ENCODE measurements around the gene FAM171A1. TPM values are rescaled to one million over a fixed set of nuclear protein-coding genes. Genes with fewer than 3 reads are reported as not detected.
A peak's percentile ranks its signal among the peaks of the same experiment; 100 is the strongest.

The FAM171A1 gene
- total and polyA plus RNA-seq, 2 of the 13 experiments (the other 11 are each of a cell fraction or from before 2014, with no cell fraction given) = 21.5 to 34.7 TPM

- Histone ChIP-seq H3K4me3 (replicated peaks in 1 of 3; ENCODE audit: insufficient read depth in 1 of 3, low read depth in 2 of 3, low read length in 3 of 3) (no peak overlapping the region), H3K79me2 (ENCODE audit: insufficient read depth, low read length) (no peaks in the 10 kb centered on the region), H3K27me3 (ENCODE audit: control insufficient read depth in 1 of 2, insufficient read depth in 2 of 2, low read length in 2 of 2) (no peaks in the 10 kb centered on the region; a peak in 1 of 5 replicates), H3K4me2 (ENCODE audit: low read depth, low read length) (no peak overlapping the region), H3K36me3 (replicated peaks in 1 of 2; ENCODE audit: control insufficient read depth in 1 of 2, insufficient read depth in 2 of 2, low read length in 2 of 2) (no peaks in the 10 kb centered on the region), H3K9ac (ENCODE audit: insufficient read depth, low read depth, low read length) (no peak overlapping the region), H3K4me1 (ENCODE audit: insufficient read depth, low read length) (no peaks in the 10 kb centered on the region), H2AFZ (ENCODE audit: low read length) (no peak overlapping the region), H3K9me3 (ENCODE audit: low read length) (no peaks in the 10 kb centered on the region), H3K27ac (ENCODE audit: extremely low read length, insufficient read depth, low read length) (no peak overlapping the region), H4K20me1 (ENCODE audit: insufficient read depth, low read length) (no peaks in the 10 kb centered on the region)
- BruUV-seq (replicated peaks) = no TSS peak
- peak; percentile 63 for ATAC-seq
- ChIA-PET CTCF (ENCODE audit: low intra/inter-chr PET ratio, low total read pairs) (interaction anchor here (1.6 kb wide), 1 partner anchor 210 kb away, joined by 5 read pairs; no protein-coding TSS in a partner anchor), POLR2A (no interaction called here)
- peak; percentile 29 for DNase-seq (ENCODE audit: low spot score)
- TF ChIP-seq HNRNPH1 (optimal IDR thresholded peaks at IDR 0.05; ENCODE audit: low read depth, low read length) = no peak
- TF ChIP-seq SIX1 (CRISPR knock-in tag; IDR thresholded peaks at IDR 0.05; ENCODE audit: borderline replicate concordance) = no peak
- TF ChIP-seq STAG1 (CRISPR knock-in tag; IDR thresholded peaks at IDR 0.05) = peak; percentile 54
- TF ChIP-seq, protein P1, sequence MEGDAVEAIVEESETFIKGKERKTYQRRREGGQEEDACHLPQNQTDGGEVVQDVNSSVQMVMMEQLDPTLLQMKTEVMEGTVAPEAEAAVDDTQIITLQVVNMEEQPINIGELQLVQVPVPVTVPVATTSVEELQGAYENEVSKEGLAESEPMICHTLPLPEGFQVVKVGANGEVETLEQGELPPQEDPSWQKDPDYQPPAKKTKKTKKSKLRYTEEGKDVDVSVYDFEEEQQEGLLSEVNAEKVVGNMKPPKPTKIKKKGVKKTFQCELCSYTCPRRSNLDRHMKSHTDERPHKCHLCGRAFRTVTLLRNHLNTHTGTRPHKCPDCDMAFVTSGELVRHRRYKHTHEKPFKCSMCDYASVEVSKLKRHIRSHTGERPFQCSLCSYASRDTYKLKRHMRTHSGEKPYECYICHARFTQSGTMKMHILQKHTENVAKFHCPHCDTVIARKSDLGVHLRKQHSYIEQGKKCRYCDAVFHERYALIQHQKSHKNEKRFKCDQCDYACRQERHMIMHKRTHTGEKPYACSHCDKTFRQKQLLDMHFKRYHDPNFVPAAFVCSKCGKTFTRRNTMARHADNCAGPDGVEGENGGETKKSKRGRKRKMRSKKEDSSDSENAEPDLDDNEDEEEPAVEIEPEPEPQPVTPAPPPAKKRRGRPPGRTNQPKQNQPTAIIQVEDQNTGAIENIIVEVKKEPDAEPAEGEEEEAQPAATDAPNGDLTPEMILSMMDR (CRISPR knock-in tag; IDR thresholded peaks at IDR 0.05) = peak; percentile 56
- TF ChIP-seq U2AF1 (optimal IDR thresholded peaks at IDR 0.05; ENCODE audit: low read depth, low read length) = no peak
- no peak for TF ChIP-seq BORCS8-MEF2B (CRISPR knock-in tag; IDR thresholded peaks at IDR 0.05)
- TF ChIP-seq, protein P2, sequence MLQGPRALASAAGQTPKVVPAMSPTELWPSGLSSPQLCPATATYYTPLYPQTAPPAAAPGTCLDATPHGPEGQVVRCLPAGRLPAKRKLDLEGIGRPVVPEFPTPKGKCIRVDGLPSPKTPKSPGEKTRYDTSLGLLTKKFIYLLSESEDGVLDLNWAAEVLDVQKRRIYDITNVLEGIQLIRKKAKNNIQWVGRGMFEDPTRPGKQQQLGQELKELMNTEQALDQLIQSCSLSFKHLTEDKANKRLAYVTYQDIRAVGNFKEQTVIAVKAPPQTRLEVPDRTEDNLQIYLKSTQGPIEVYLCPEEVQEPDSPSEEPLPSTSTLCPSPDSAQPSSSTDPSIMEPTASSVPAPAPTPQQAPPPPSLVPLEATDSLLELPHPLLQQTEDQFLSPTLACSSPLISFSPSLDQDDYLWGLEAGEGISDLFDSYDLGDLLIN (CRISPR knock-in tag; IDR thresholded peaks at IDR 0.05; ENCODE audit: borderline replicate concordance) = no peak
- TF ChIP-seq ZNF331 (CRISPR knock-in tag; IDR thresholded peaks at IDR 0.05) = no peak
- TF ChIP-seq, protein P3, sequence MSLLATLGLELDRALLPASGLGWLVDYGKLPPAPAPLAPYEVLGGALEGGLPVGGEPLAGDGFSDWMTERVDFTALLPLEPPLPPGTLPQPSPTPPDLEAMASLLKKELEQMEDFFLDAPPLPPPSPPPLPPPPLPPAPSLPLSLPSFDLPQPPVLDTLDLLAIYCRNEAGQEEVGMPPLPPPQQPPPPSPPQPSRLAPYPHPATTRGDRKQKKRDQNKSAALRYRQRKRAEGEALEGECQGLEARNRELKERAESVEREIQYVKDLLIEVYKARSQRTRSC (CRISPR knock-in tag; IDR thresholded peaks at IDR 0.05; ENCODE audit: low read depth) = no peak
- no peak for TF ChIP-seq AHR (CRISPR knock-in tag; IDR thresholded peaks at IDR 0.05)
- TF ChIP-seq ZUFSP (CRISPR knock-in tag; IDR thresholded peaks at IDR 0.05; ENCODE audit: borderline replicate concordance) = no peak
- TF ChIP-seq NAIF1 (CRISPR knock-in tag; IDR thresholded peaks at IDR 0.05; ENCODE audit: borderline replicate concordance) = no peak
- TF ChIP-seq JUNB (CRISPR knock-in tag; IDR thresholded peaks at IDR 0.05; ENCODE audit: borderline replicate concordance) = no peak
- TF ChIP-seq ZBTB7B (CRISPR knock-in tag; IDR thresholded peaks at IDR 0.05) = no peak
- TF ChIP-seq ZFAT (CRISPR knock-in tag; conservative IDR thresholded peaks at IDR 0.05) = no peak
- no peak for TF ChIP-seq ZNF674 (CRISPR knock-in tag; IDR thresholded peaks at IDR 0.05; ENCODE audit: low read depth)
- in situ Hi-C loops (cut with HindIII; ENCODE audit: extremely low pct_ligation_motif_present, low pct_unique_long_range_greater_than_20kb) (no loop called here), intact Hi-C loops (cut with micrococcal nuclease; ENCODE audit: unreplicated experiment) (loop anchor here (1.0 kb wide), 1 partner anchor 210 kb away; no protein-coding TSS in a partner anchor)
- 48% methylated on average over 3 of the region's 3 CpGs for WGBS (ENCODE audit: low lambda C conversion rate)
- peak; percentile 83 for FAIRE-seq
Measured at GRCh38 chr10:15419279-15419874, 48.3 kb upstream of the FAM171A1 start.
